Smooth muscle cell (in vitro differentiated cells): ENCODE measurements around the gene PTPN4. TPM values are rescaled to one million over a fixed set of nuclear protein-coding genes. Genes with fewer than 3 reads are reported as not detected.

Source experiments
- DNase-seq: peaks from one replicate; lab custom pipeline; 2025; ENCODE audit not compliant: unreplicated experiment; lab: John Stamatoyannopoulos, UW
- H2AFZ ChIP-seq: fragments of 200-600 bp; sonication (generic); 2 replicates; pipeline ENCODE4 v1.6.0; 2016; ENCODE audit warnings: antibody characterized with exemption, low read depth, mild to moderate bottlenecking
- H3F3A ChIP-seq: fragments of 200-600 bp; sonication (generic); 2 replicates; pipeline ENCODE4 v1.6.0; 2017; ENCODE audit warnings: antibody characterized with exemption, low read depth
- H3K27ac ChIP-seq: fragments of 200-600 bp; sonication (generic); 2 replicates; pipeline ENCODE4 v1.5.1; 2016; ENCODE audit warnings: low read depth, mild to moderate bottlenecking
- H3K27me3 ChIP-seq: fragments of 200-600 bp; sonication (generic); 2 replicates; pipeline ENCODE4 v1.6.1; 2016; ENCODE audit warnings: low read depth, mild to moderate bottlenecking
- H3K36me3 ChIP-seq: fragments of 200-600 bp; sonication (generic); 2 replicates; pipeline ENCODE4 v1.5.1; 2016; ENCODE audit warnings: low read depth
- H3K4me1 ChIP-seq: fragments of 200-600 bp; sonication (generic); 2 replicates; pipeline ENCODE4 v1.5.1; 2016; ENCODE audit warnings: low read depth
- H3K4me2 ChIP-seq: fragments of 200-600 bp; sonication (generic); 2 replicates; pipeline ENCODE4 v1.6.0; 2016; ENCODE audit warnings: mild to moderate bottlenecking
- H3K4me3 ChIP-seq: fragments of 200-600 bp; sonication (generic); 2 replicates; pipeline ENCODE4 v1.5.1; 2016; ENCODE audit warnings: mild to moderate bottlenecking
- H3K79me2 ChIP-seq: fragments of 200-600 bp; sonication (generic); 2 replicates; pipeline ENCODE4 v1.6.0; 2016; ENCODE audit warnings: low read depth, mild to moderate bottlenecking
- H3K9ac ChIP-seq: fragments of 200-600 bp; sonication (generic); 2 replicates; pipeline ENCODE4 v1.6.0; 2016; ENCODE audit warnings: low read depth
- H3K9me3 ChIP-seq: fragments of 200-600 bp; sonication (generic); replicated peaks from 2 replicates; pipeline ENCODE4 v1.5.1; 2016; ENCODE audit warnings: low read depth
- H4K20me1 ChIP-seq: fragments of 200-600 bp; sonication (generic); 2 replicates; pipeline ENCODE4 v1.6.0; 2016; ENCODE audit warnings: low read depth
- CTCF ChIP-seq: fragments of 200-600 bp; sonication (generic); IDR thresholded peaks from 2 replicates; pipeline ENCODE4 v1.5.1; 2017; ENCODE audit warnings: borderline replicate concordance, mild to moderate bottlenecking, antibody characterized with exemption; ENCODE audit not compliant: insufficient read depth, poor library complexity, severe bottlenecking
- WGBS: methylation state at CpG from one replicate; pipeline ENCODE4 v1.1.7; 2016; ENCODE audit warnings: low lambda C conversion rate; 5-methylcytosine and 5-hydroxymethylcytosine counted together
- polyA plus RNA-seq: library from polyadenylated mRNA; unstranded; fragments of >200 nt; fragmentation: Nextera tagmentation; extraction: Ambion mirVana; gene quantifications from 2 replicates; pipeline ENCODE4 v1.2.1, GENCODE V29; 2016
- total RNA-seq: library from RNA; depleted of rRNA; stranded (reverse); fragments of >200 nt; gene quantifications from 2 replicates; pipeline ENCODE4 v1.2.3, GENCODE V29; 2014

Gene PTPN4
- total and polyA plus RNA-seq, 2 experiments from 2014 or later, result 9.7 to 26.2 TPM

GRCh38 chr2:119934319-119934718 is 174.6 kb downstream of the PTPN4 start:
- no peak for DNase-seq
- H3K27ac ChIP-seq, result no peak overlapping the region
- no peaks in the 10 kb centered on the region for H3K36me3 ChIP-seq
- H3K4me2 ChIP-seq, result no peak overlapping the region
- no peaks in the 10 kb centered on the region for H3K79me2 ChIP-seq
- TF ChIP-seq CTCF, result no peak
- H4K20me1 ChIP-seq, result no peaks in the 10 kb centered on the region
- no peaks in the 10 kb centered on the region for H3K9me3 ChIP-seq
- no peaks in the 10 kb centered on the region for H3K27me3 ChIP-seq
- no peaks in the 10 kb centered on the region for H3K4me1 ChIP-seq
- no peak overlapping the region for H3K4me3 ChIP-seq
- H3F3A ChIP-seq, result no peaks in the 10 kb centered on the region
- H3K9ac ChIP-seq, result no peak overlapping the region
- no peak overlapping the region for H2AFZ ChIP-seq

GRCh38 chr2:119937680-119938079 is 178.0 kb downstream of the PTPN4 start:
- no peaks in the 10 kb centered on the region for H3F3A ChIP-seq
- H3K4me2 ChIP-seq, result no peak overlapping the region
- H3K36me3 ChIP-seq, result no peaks in the 10 kb centered on the region
- no peaks in the 10 kb centered on the region for H3K9me3 ChIP-seq
- H3K9ac ChIP-seq, result no peak overlapping the region
- H3K4me1 ChIP-seq, result no peaks in the 10 kb centered on the region
- no peak overlapping the region for H3K27ac ChIP-seq
- no peaks in the 10 kb centered on the region for H4K20me1 ChIP-seq
- no peak overlapping the region for H3K4me3 ChIP-seq
- H3K27me3 ChIP-seq, result no peaks in the 10 kb centered on the region
- no peak for TF ChIP-seq CTCF
- 95% methylated on average over 2 of the region's 2 CpGs for WGBS
- no peaks in the 10 kb centered on the region for H3K79me2 ChIP-seq
- no peak overlapping the region for H2AFZ ChIP-seq
- DNase-seq, result no peak

GRCh38 chr2:119939915-119940314 is 180.2 kb downstream of the PTPN4 start:
- WGBS, result 91% methylated on average over 3 of the region's 3 CpGs
- no peaks in the 10 kb centered on the region for H3K36me3 ChIP-seq
- H3K27ac ChIP-seq, result no peak overlapping the region
- no peak for TF ChIP-seq CTCF
- DNase-seq, result no peak
- H3K4me1 ChIP-seq, result no peaks in the 10 kb centered on the region
- H3K4me2 ChIP-seq, result no peak overlapping the region
- H2AFZ ChIP-seq, result no peak overlapping the region
- no peaks in the 10 kb centered on the region for H3K9me3 ChIP-seq
- H3F3A ChIP-seq, result no peaks in the 10 kb centered on the region
- H3K4me3 ChIP-seq, result no peak overlapping the region
- no peaks in the 10 kb centered on the region for H3K79me2 ChIP-seq
- H4K20me1 ChIP-seq, result no peaks in the 10 kb centered on the region
- H3K27me3 ChIP-seq, result no peaks in the 10 kb centered on the region
- H3K9ac ChIP-seq, result no peak overlapping the region

- H3K27ac ChIP-seq, result no peak overlapping the region
- H2AFZ ChIP-seq, result no peak overlapping the region
- H3F3A ChIP-seq, result no peaks in the 10 kb centered on the region
- H4K20me1 ChIP-seq, result no peaks in the 10 kb centered on the region
- H3K79me2 ChIP-seq, result no peaks in the 10 kb centered on the region
- no peak for DNase-seq
- no peak overlapping the region for H3K4me2 ChIP-seq
- no peaks in the 10 kb centered on the region for H3K27me3 ChIP-seq
- no peaks in the 10 kb centered on the region for H3K9me3 ChIP-seq
- H3K9ac ChIP-seq, result no peak overlapping the region
- TF ChIP-seq CTCF, result no peak
- H3K36me3 ChIP-seq, result no peaks in the 10 kb centered on the region
- no peaks in the 10 kb centered on the region for H3K4me1 ChIP-seq
- no peak overlapping the region for H3K4me3 ChIP-seq
Observed at GRCh38 chr2:119940856-119941255, 181.1 kb downstream of the PTPN4 start.
